A673 (cell line): ENCODE data around the gene PSMB11.

Experiments used
- CTCF ChIP-seq: fragments of 300-800, 200-600 bp; sonication (generic); conservative IDR thresholded peaks from 2 replicates; pipeline ENCODE4 v1.5.1; 2017; ENCODE audit warnings: low read depth, mild to moderate bottlenecking, antibody characterized with exemption, low read length, moderate library complexity, mixed read lengths
- EZH2 ChIP-seq: fragments of 200-600 bp; sonication (generic); IDR thresholded peaks from 2 replicates; pipeline ENCODE4 v1.6.1; 2017; ENCODE audit warnings: borderline replicate concordance, low read depth, mild to moderate bottlenecking, mixed read lengths, antibody characterized with exemption, low read length; ENCODE audit not compliant: poor library complexity, severe bottlenecking

DNA sequence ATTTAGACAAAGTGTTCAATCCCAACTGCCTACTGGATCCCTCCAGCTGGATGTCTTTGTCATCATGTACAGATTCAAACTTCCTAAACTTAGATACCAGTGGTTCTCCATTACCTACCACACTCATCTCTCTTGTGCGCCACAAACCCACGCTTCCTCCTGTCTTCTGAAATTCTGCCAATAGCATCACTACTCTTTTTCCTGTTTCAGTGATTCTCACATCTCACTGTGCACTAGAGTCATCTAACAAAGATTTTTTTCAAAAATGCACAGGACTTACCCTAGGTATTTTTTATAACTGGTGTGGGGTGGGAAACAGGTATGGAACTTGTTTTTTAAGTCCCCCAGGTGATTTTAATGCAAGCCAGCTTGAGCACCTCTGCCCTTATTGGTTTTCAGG is 13.2 kb upstream of the PSMB11 start:
- TF ChIP-seq CTCF (no peak), EZH2 (no peak)
